Tibial nerve (tissue), 4 donors: ENCODE results near the gene SPEN. TPM values are rescaled to one million over a fixed set of nuclear protein-coding genes. Genes with fewer than 3 reads are reported as not detected.

Experiments
- DNase-seq, 2 donors: peaks; one replicate each; pipeline ENCODE4 v3.0.0-alpha.2; 2019; ENCODE audit warnings: low spot score in 2 of 2
- H3K27ac ChIP-seq, 4 donors: fragments of 200-600 bp; sonication (generic) in 3 of 4; one replicate each; pipeline ENCODE4 v1.5.1; 2017 to 2019; ENCODE audit warnings: mild to moderate bottlenecking in 1 of 4
- H3K27me3 ChIP-seq, 2 donors: fragments of 200-600 bp; sonication (generic) in 1 of 2; one replicate each; pipeline versions ENCODE4 v1.5.1 to v1.6.0; 2017 to 2019
- H3K36me3 ChIP-seq, 3 donors: fragments of 200-600 bp; sonication (generic); one replicate each; pipeline ENCODE4 v1.5.1; 2018 to 2019
- H3K4me1 ChIP-seq, 4 donors: fragments of 200-600 bp; sonication (generic) in 3 of 4; one replicate each; pipeline ENCODE4 v1.5.1; 2017 to 2019
- H3K4me3 ChIP-seq, 4 donors: fragments of 200-600 bp; sonication (generic) in 3 of 4; one replicate each; pipeline ENCODE4 v1.5.1; 2017 to 2019; ENCODE audit warnings: mild to moderate bottlenecking in 1 of 4, moderate library complexity in 1 of 4
- H3K9me3 ChIP-seq, 4 donors: fragments of 200-600 bp; sonication (generic) in 3 of 4; one replicate each; pipeline ENCODE4 v1.5.1; 2017 to 2019
- EP300 ChIP-seq, 2 donors: sonication (generic); formaldehyde crosslinking; IDR thresholded peaks; one replicate each; pipeline ENCODE4 v1.6.1; 2017; ENCODE audit warnings: antibody characterized with exemption in 2 of 2, mild to moderate bottlenecking in 1 of 2
- POLR2A ChIP-seq, 2 donors: fragments of 450-650 bp; IDR thresholded peaks; one replicate each; pipeline ENCODE4 v1.6.1; 2017; ENCODE audit warnings: antibody characterized with exemption in 2 of 2, mild to moderate bottlenecking in 2 of 2, moderate library complexity in 2 of 2
- WGBS, 2 donors: methylation state at CpG; one replicate each; pipeline ENCODE4 v1.1.5; 2018; 5-methylcytosine and 5-hydroxymethylcytosine counted together
- total RNA-seq, 4 donors: library from RNA; depleted of rRNA; stranded (reverse); fragments of >200 nt; gene quantifications; one replicate each; pipeline ENCODE4 v1.1.0, GENCODE V29; 2016
- TF ChIP-seq, protein P1 (sequence below), 5 experiments: fragments of 200-600 bp in 3 of 5; fragments of 450-650 bp in 2 of 5; sonication (generic) in 3 of 5; IDR thresholded peaks; one replicate each; pipeline ENCODE4 v1.5.1; 2016 to 2019; ENCODE audit warnings: antibody characterized with exemption in 5 of 5, mild to moderate bottlenecking in 3 of 5, moderate library complexity in 2 of 5

Gene SPEN
- total RNA-seq, 4 donors from 2014 or later = 67.9 to 87.0 (median 77.8) TPM

DNA sequence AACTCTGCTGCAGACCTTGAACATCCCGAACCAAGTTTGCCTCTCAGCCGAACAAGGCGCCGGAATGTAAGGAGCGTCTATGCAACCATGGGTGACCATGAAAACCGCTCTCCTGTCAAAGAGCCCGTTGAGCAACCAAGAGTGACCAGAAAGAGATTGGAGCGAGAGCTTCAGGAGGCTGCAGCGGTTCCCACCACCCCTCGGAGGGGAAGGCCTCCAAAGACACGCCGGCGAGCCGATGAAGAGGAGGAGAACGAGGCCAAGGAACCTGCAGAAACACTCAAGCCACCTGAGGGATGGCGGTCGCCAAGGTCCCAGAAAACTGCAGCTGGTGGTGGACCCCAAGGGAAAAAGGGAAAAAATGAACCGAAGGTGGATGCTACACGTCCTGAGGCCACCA is 84.4 kb downstream of the SPEN start:
- H3K4me1 ChIP-seq = peaks cover 0 to 4% (median 0%) of the 10 kb centered on the region in 4 donors
- H3K27me3 ChIP-seq = no peaks in the 10 kb centered on the region
- no peak for DNase-seq
- no peaks in the 10 kb centered on the region for H3K9me3 ChIP-seq
- WGBS, 2 donors = 94% methylated on average over 19 of the region's 19 CpGs
- no peak for TF ChIP-seq EP300 (IDR thresholded peaks at IDR 0.05)
- TF ChIP-seq, protein P1, sequence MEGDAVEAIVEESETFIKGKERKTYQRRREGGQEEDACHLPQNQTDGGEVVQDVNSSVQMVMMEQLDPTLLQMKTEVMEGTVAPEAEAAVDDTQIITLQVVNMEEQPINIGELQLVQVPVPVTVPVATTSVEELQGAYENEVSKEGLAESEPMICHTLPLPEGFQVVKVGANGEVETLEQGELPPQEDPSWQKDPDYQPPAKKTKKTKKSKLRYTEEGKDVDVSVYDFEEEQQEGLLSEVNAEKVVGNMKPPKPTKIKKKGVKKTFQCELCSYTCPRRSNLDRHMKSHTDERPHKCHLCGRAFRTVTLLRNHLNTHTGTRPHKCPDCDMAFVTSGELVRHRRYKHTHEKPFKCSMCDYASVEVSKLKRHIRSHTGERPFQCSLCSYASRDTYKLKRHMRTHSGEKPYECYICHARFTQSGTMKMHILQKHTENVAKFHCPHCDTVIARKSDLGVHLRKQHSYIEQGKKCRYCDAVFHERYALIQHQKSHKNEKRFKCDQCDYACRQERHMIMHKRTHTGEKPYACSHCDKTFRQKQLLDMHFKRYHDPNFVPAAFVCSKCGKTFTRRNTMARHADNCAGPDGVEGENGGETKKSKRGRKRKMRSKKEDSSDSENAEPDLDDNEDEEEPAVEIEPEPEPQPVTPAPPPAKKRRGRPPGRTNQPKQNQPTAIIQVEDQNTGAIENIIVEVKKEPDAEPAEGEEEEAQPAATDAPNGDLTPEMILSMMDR (IDR thresholded peaks at IDR 0.05) = no peak
- no peak for TF ChIP-seq POLR2A (IDR thresholded peaks at IDR 0.05)
- H3K27ac ChIP-seq = no peak overlapping the region
- peaks cover 4 to 94% (median 43%) of the 10 kb centered on the region in 3 donors for H3K36me3 ChIP-seq
- no peak overlapping the region for H3K4me3 ChIP-seq

DNA sequence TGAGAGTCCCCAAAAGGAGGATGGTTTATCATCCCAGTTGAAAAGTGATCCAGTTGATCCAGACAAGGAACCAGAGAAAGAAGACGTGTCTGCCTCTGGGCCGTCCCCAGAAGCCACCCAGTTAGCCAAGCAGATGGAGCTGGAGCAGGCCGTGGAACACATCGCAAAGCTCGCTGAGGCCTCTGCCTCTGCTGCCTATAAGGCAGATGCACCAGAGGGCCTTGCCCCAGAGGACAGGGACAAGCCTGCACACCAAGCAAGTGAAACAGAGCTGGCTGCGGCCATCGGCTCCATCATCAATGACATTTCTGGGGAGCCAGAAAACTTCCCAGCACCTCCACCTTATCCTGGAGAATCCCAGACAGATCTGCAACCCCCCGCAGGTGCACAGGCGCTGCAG is 85.1 kb downstream of the SPEN start:
- Histone ChIP-seq H3K36me3 (peaks cover 4 to 100% (median 44%) of the 10 kb centered on the region in 3 donors), H3K4me1 (peaks cover 0 to 4% (median 0%) of the 10 kb centered on the region in 4 donors), H3K9me3 (no peaks in the 10 kb centered on the region), H3K4me3 (no peak overlapping the region), H3K27me3 (no peaks in the 10 kb centered on the region), H3K27ac (no peak overlapping the region)
- no peak for DNase-seq
- 94% methylated on average over 9 of the region's 9 CpGs for WGBS, 2 donors
- TF ChIP-seq, protein P1 (IDR thresholded peaks at IDR 0.05) = no peak
- no peak for TF ChIP-seq POLR2A (IDR thresholded peaks at IDR 0.05)
- no peak for TF ChIP-seq EP300 (IDR thresholded peaks at IDR 0.05)

DNA sequence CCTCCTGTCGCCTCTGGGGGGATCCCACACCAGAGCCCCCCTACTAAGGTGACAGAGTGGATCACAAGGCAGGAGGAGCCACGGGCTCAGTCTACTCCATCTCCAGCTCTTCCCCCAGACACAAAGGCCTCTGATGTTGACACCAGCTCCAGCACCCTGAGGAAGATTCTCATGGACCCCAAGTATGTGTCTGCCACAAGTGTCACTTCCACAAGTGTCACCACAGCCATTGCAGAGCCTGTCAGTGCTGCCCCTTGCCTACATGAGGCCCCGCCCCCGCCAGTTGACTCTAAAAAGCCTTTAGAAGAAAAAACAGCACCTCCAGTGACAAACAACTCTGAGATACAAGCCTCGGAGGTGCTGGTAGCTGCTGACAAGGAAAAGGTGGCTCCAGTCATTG is 86.2 kb downstream of the SPEN start:
- Histone ChIP-seq H3K4me3 (no peak overlapping the region), H3K9me3 (no peaks in the 10 kb centered on the region), H3K4me1 (peaks cover 0 to 5% (median 0%) of the 10 kb centered on the region in 4 donors), H3K36me3 (peaks cover 4 to 100% (median 38%) of the 10 kb centered on the region in 3 donors), H3K27me3 (no peaks in the 10 kb centered on the region), H3K27ac (no peak overlapping the region)
- WGBS, 2 donors = 88 to 94% methylated on average over 5 of the region's 5 CpGs
- TF ChIP-seq POLR2A (IDR thresholded peaks at IDR 0.05) (no peak), EP300 (IDR thresholded peaks at IDR 0.05) (no peak)
- TF ChIP-seq, protein P1 (IDR thresholded peaks at IDR 0.05) = no peak
- DNase-seq = no peak

DNA sequence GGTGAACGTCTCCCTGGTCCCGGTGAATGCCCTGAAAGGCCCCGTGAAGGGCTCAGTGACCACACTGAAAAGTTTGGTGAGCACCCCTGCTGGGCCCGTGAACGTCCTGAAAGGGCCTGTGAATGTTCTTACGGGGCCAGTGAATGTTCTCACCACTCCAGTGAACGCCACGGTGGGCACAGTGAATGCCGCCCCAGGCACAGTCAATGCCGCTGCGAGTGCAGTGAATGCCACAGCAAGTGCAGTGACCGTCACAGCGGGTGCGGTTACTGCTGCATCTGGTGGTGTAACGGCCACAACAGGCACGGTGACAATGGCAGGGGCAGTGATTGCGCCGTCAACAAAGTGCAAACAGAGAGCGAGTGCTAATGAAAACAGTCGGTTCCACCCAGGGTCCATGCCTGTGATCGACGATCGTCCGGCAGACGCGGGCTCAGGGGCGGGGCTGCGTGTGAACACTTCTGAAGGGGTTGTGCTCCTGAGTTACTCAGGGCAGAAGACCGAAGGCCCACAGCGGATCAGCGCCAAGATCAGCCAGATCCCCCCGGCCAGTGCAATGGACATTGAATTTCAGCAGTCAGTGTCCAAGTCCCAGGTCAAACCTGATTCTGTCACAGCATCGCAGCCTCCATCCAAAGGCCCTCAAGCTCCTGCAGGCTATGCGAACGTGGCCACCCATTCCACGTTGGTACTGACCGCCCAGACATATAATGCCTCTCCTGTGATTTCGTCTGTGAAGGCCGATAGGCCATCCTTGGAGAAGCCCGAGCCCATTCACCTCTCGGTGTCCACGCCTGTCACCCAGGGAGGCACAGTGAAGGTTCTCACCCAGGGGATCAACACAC is 86.9 kb downstream of the SPEN start:
- peaks cover 0 to 9% (median 0%) of the 10 kb centered on the region in 4 donors for H3K4me1 ChIP-seq
- no peaks in the 10 kb centered on the region for H3K27me3 ChIP-seq
- H3K27ac ChIP-seq = no peak overlapping the region
- 90 to 93% methylated on average over 37 to 41 of the region's 42 CpGs for WGBS, 2 donors
- no peak for DNase-seq
- TF ChIP-seq EP300 (IDR thresholded peaks at IDR 0.05) = no peak
- no peak for TF ChIP-seq POLR2A (IDR thresholded peaks at IDR 0.05)
- TF ChIP-seq, protein P1 (IDR thresholded peaks at IDR 0.05) = no peak
- H3K9me3 ChIP-seq = no peaks in the 10 kb centered on the region
- H3K36me3 ChIP-seq = peaks cover under 1 to 100% (median 37%) of the 10 kb centered on the region in 3 donors
- H3K4me3 ChIP-seq = no peak overlapping the region
